Esophagus squamous epithelium (tissue), 4 donors: ENCODE results near the gene SDR42E1.

Source experiments
- CTCF ChIP-seq, 6 experiments: fragments of 450-650 bp in 4 of 6; fragments of 200-600 bp in 2 of 6; sonication (generic) in 2 of 6; IDR thresholded peaks; one replicate each; pipeline ENCODE4 v1.5.1; 2016 to 2019; ENCODE audit warnings: antibody characterized with exemption in 6 of 6, mild to moderate bottlenecking in 4 of 6, moderate library complexity in 4 of 6
- POLR2A ChIP-seq, 4 donors: fragments of 450-650 bp; IDR thresholded peaks; one replicate each; pipeline ENCODE4 v1.6.1; 2017; ENCODE audit warnings: antibody characterized with exemption in 4 of 4, mild to moderate bottlenecking in 4 of 4, moderate library complexity in 3 of 4

DNA sequence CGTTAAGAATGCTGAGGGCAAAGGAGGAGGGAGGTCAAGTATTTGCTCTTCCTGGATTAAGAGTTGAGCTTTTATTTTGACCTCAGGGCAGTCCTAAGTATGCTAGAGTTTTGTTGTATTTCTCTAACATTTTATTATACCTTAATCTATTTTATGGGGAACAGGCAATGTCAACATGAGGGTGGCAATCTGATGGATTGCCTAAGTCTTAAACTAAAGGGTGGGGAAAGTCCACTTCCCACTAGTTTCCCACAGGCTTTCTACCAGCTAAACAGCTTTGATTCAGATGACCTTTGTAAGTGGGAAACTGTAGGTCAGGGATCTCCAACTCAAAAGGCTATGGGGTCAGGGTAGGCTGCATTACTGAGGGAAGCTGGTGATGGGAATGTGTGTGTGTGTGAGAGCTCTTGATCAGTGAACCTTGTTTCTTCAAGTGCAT, 48.7 kb upstream of the SDR42E1 start:
- no peak for TF ChIP-seq CTCF (IDR thresholded peaks at IDR 0.05)
- no peak for TF ChIP-seq POLR2A (IDR thresholded peaks at IDR 0.05)
